ENCODE data around the gene SIK2. TPM values are rescaled to one million over a fixed set of nuclear protein-coding genes. Genes with fewer than 3 reads are reported as not detected.

The SIK2 gene
- total and polyA plus RNA-seq, 2 donors (not counting 1 experiment from before 2014, with no cell fraction given): 4.9 to 21.8 TPM

Other genes with a start within 250 kb of the SIK2 start
- 404 and 407 TPM in 2 replicates for gene POU2AF1, start 223.2 kb upstream of the SIK2 start, total RNA-seq
- 186 and 308 TPM in 2 replicates for gene POU2AF1, start 223.2 kb upstream of the SIK2 start, polyA plus RNA-seq
- gene BTG4, start 90.1 kb upstream of the SIK2 start, total RNA-seq: not detected in 2 replicates
- not detected in 2 replicates for gene BTG4, start 90.1 kb upstream of the SIK2 start, polyA plus RNA-seq
- gene HOATZ, start 87.7 kb upstream of the SIK2 start, total RNA-seq: not detected in 2 replicates
- not detected in 2 replicates for gene HOATZ, start 87.7 kb upstream of the SIK2 start, polyA plus RNA-seq
- not detected in 2 replicates for gene LAYN, start 61.7 kb upstream of the SIK2 start, total RNA-seq
- gene LAYN, start 61.7 kb upstream of the SIK2 start, polyA plus RNA-seq: not detected in 2 replicates
- gene PPP2R1B, start 163.9 kb downstream of the SIK2 start, total RNA-seq: 35.6 and 37.0 TPM in 2 replicates
- gene PPP2R1B, start 163.9 kb downstream of the SIK2 start, polyA plus RNA-seq: 8.2 and 9.7 TPM in 2 replicates